ENCODE results near the gene ACSS3.

Gene ACSS3

GRCh38 chr12:81245907-81246570, 168.2 kb downstream of the ACSS3 start:
- no peak for DNase-seq
- Histone ChIP-seq H3K14ac (ENCODE audit: low read length) (no peak overlapping the region), H3K9ac (ENCODE audit: low read length) (no peak overlapping the region), H3K4me3 (ENCODE audit: low read depth, low read length) (no peak overlapping the region), H3K23ac (ENCODE audit: low read length) (no peak overlapping the region), H3K79me1 (ENCODE audit: low read length) (no peaks in the 10 kb centered on the region), H2BK120ac (ENCODE audit: insufficient read depth, low read length, poor library complexity) (no peak overlapping the region), H3K27me3 (ENCODE audit: insufficient read depth, low read length) (no peaks in the 10 kb centered on the region), H2BK12ac (ENCODE audit: low read length) (no peak overlapping the region), H2AK5ac (ENCODE audit: low read length) (no peak overlapping the region), H3K4me2 (ENCODE audit: low read length) (no peak overlapping the region), H3K79me2 (ENCODE audit: control insufficient read depth, insufficient read depth, low read length, poor library complexity) (no peaks in the 10 kb centered on the region), H2AFZ (ENCODE audit: insufficient read depth, low read length, poor library complexity) (no peak overlapping the region), H3K36me3 (ENCODE audit: control insufficient read depth in 1 of 2, insufficient read depth in 2 of 2, low read length in 2 of 2) (no peaks in the 10 kb centered on the region), H3K4ac (ENCODE audit: low read depth, low read length) (no peak overlapping the region), H3K4me1 (ENCODE audit: control insufficient read depth in 1 of 2, insufficient read depth in 2 of 2, low read length in 2 of 2) (peaks cover 4% of the 10 kb centered on the region in 2 experiments), H4K8ac (ENCODE audit: low read depth, low read length) (peak overlapping the region; percentile 1), H2BK5ac (ENCODE audit: low read depth, low read length, poor library complexity) (no peak overlapping the region), H4K91ac (ENCODE audit: low read depth, low read length) (no peak overlapping the region), H3K27ac (ENCODE audit: low read depth, low read length) (no peak overlapping the region), H3K9me3 (ENCODE audit: insufficient read depth, low read depth, low read length) (no peaks in the 10 kb centered on the region), H3K18ac (ENCODE audit: low read length) (no peak overlapping the region), H4K12ac (ENCODE audit: low read depth, low read length) (no peak overlapping the region)
- no CpG with 5 or more reads among the region's 4 CpGs for WGBS (ENCODE audit: extremely low coverage, insufficient coverage, insufficient read length)

DNA sequence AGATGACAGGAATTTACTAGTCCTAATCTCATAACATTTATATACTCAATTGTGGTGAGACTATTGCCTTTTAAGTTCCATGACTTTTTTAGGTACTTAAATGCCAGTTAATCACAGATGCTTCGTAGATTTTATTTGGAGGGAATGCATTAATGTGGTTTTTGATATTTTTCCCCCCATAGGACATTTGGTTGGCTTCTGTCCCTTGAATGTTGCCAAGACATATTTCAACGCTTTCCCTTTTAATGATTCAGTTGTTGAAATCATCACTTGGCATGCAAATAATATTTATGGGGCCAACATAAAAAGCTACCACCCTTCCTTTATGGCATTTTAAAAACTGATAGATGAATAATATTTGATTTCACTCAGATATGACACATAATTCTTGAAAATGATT, 172.1 kb downstream of the ACSS3 start:
- Histone ChIP-seq H4K91ac (ENCODE audit: low read depth, low read length) (no peak overlapping the region), H3K4me3 (ENCODE audit: low read depth, low read length) (no peak overlapping the region), H3K79me1 (ENCODE audit: low read length) (no peaks in the 10 kb centered on the region), H3K4me2 (ENCODE audit: low read length) (no peak overlapping the region), H2AK5ac (ENCODE audit: low read length) (no peak overlapping the region), H3K23ac (ENCODE audit: low read length) (no peak overlapping the region), H3K4me1 (ENCODE audit: control insufficient read depth in 1 of 2, insufficient read depth in 2 of 2, low read length in 2 of 2) (peaks cover 4% of the 10 kb centered on the region in 2 experiments), H4K8ac (ENCODE audit: low read depth, low read length) (no peak overlapping the region), H2AFZ (ENCODE audit: insufficient read depth, low read length, poor library complexity) (no peak overlapping the region), H3K36me3 (ENCODE audit: control insufficient read depth in 1 of 2, insufficient read depth in 2 of 2, low read length in 2 of 2) (no peaks in the 10 kb centered on the region), H3K9ac (ENCODE audit: low read length) (no peak overlapping the region), H2BK5ac (ENCODE audit: low read depth, low read length, poor library complexity) (no peak overlapping the region), H2BK120ac (ENCODE audit: insufficient read depth, low read length, poor library complexity) (no peak overlapping the region), H4K12ac (ENCODE audit: low read depth, low read length) (no peak overlapping the region), H3K14ac (ENCODE audit: low read length) (no peak overlapping the region), H3K27me3 (ENCODE audit: insufficient read depth, low read length) (no peaks in the 10 kb centered on the region), H3K9me3 (ENCODE audit: insufficient read depth, low read depth, low read length) (no peaks in the 10 kb centered on the region), H3K79me2 (ENCODE audit: control insufficient read depth, insufficient read depth, low read length, poor library complexity) (no peaks in the 10 kb centered on the region), H3K27ac (ENCODE audit: low read depth, low read length) (no peak overlapping the region), H3K4ac (ENCODE audit: low read depth, low read length) (no peak overlapping the region), H3K18ac (ENCODE audit: low read length) (no peak overlapping the region), H2BK12ac (ENCODE audit: low read length) (no peak overlapping the region)
- no peak for DNase-seq
- WGBS (ENCODE audit: extremely low coverage, insufficient coverage, insufficient read length), result no CpG with 5 or more reads among the region's 2 CpGs

GRCh38 chr12:81252228-81252627, 174.3 kb downstream of the ACSS3 start:
- H3K18ac ChIP-seq (ENCODE audit: low read length), result no peak overlapping the region
- H4K12ac ChIP-seq (ENCODE audit: low read depth, low read length), result no peak overlapping the region
- no peak overlapping the region for H3K9ac ChIP-seq (ENCODE audit: low read length)
- H2AFZ ChIP-seq (ENCODE audit: insufficient read depth, low read length, poor library complexity), result no peak overlapping the region
- H3K23ac ChIP-seq (ENCODE audit: low read length), result no peak overlapping the region
- no peak overlapping the region for H3K4me3 ChIP-seq (ENCODE audit: low read depth, low read length)
- H3K4me2 ChIP-seq (ENCODE audit: low read length), result no peak overlapping the region
- H3K4ac ChIP-seq (ENCODE audit: low read depth, low read length), result no peak overlapping the region
- WGBS (ENCODE audit: extremely low coverage, insufficient coverage, insufficient read length), result no CpG with 5 or more reads among the region's 3 CpGs
- H2BK12ac ChIP-seq (ENCODE audit: low read length), result no peak overlapping the region
- no peaks in the 10 kb centered on the region for H3K36me3 ChIP-seq (ENCODE audit: control insufficient read depth in 1 of 2, insufficient read depth in 2 of 2, low read length in 2 of 2)
- no peak overlapping the region for H2BK5ac ChIP-seq (ENCODE audit: low read depth, low read length, poor library complexity)
- H3K79me1 ChIP-seq (ENCODE audit: low read length), result no peaks in the 10 kb centered on the region
- H2BK120ac ChIP-seq (ENCODE audit: insufficient read depth, low read length, poor library complexity), result no peak overlapping the region
- H3K9me3 ChIP-seq (ENCODE audit: insufficient read depth, low read depth, low read length), result no peaks in the 10 kb centered on the region
- H3K4me1 ChIP-seq (ENCODE audit: control insufficient read depth in 1 of 2, insufficient read depth in 2 of 2, low read length in 2 of 2), result peaks cover 0 to 3% of the 10 kb centered on the region in 2 experiments
- no peak overlapping the region for H2AK5ac ChIP-seq (ENCODE audit: low read length)
- no peak overlapping the region for H4K8ac ChIP-seq (ENCODE audit: low read depth, low read length)
- no peaks in the 10 kb centered on the region for H3K79me2 ChIP-seq (ENCODE audit: control insufficient read depth, insufficient read depth, low read length, poor library complexity)
- H3K14ac ChIP-seq (ENCODE audit: low read length), result no peak overlapping the region
- DNase-seq, result no peak
- no peaks in the 10 kb centered on the region for H3K27me3 ChIP-seq (ENCODE audit: insufficient read depth, low read length)
- H3K27ac ChIP-seq (ENCODE audit: low read depth, low read length), result no peak overlapping the region
- H4K91ac ChIP-seq (ENCODE audit: low read depth, low read length), result no peak overlapping the region

GRCh38 chr12:81253360-81253759, 175.5 kb downstream of the ACSS3 start:
- no peak for DNase-seq
- no CpG with 5 or more reads among the region's 3 CpGs for WGBS (ENCODE audit: extremely low coverage, insufficient coverage, insufficient read length)

More at GRCh38 chr12:81253360-81253759, 175.5 kb downstream of the ACSS3 start:
- H3K27me3 ChIP-seq (ENCODE audit: insufficient read depth, low read length), result no peaks in the 10 kb centered on the region
- no peak overlapping the region for H2BK120ac ChIP-seq (ENCODE audit: insufficient read depth, low read length, poor library complexity)
- H3K79me2 ChIP-seq (ENCODE audit: control insufficient read depth, insufficient read depth, low read length, poor library complexity), result no peaks in the 10 kb centered on the region
- no peaks in the 10 kb centered on the region for H3K79me1 ChIP-seq (ENCODE audit: low read length)
- no peak overlapping the region for H4K91ac ChIP-seq (ENCODE audit: low read depth, low read length)
- H3K4me1 ChIP-seq (ENCODE audit: control insufficient read depth in 1 of 2, insufficient read depth in 2 of 2, low read length in 2 of 2), result peaks cover 0 to 3% of the 10 kb centered on the region in 2 experiments
- H4K8ac ChIP-seq (ENCODE audit: low read depth, low read length), result no peak overlapping the region
- H3K9ac ChIP-seq (ENCODE audit: low read length), result no peak overlapping the region
- H4K12ac ChIP-seq (ENCODE audit: low read depth, low read length), result no peak overlapping the region
- H3K4me3 ChIP-seq (ENCODE audit: low read depth, low read length), result no peak overlapping the region
- H3K36me3 ChIP-seq (ENCODE audit: control insufficient read depth in 1 of 2, insufficient read depth in 2 of 2, low read length in 2 of 2), result no peaks in the 10 kb centered on the region
- H3K9me3 ChIP-seq (ENCODE audit: insufficient read depth, low read depth, low read length), result no peaks in the 10 kb centered on the region
- no peak overlapping the region for H2AK5ac ChIP-seq (ENCODE audit: low read length)
- no peak overlapping the region for H3K4ac ChIP-seq (ENCODE audit: low read depth, low read length)
- no peak overlapping the region for H3K14ac ChIP-seq (ENCODE audit: low read length)
- H2BK5ac ChIP-seq (ENCODE audit: low read depth, low read length, poor library complexity), result no peak overlapping the region
- no peak overlapping the region for H3K4me2 ChIP-seq (ENCODE audit: low read length)
- no peak overlapping the region for H3K23ac ChIP-seq (ENCODE audit: low read length)
- H3K18ac ChIP-seq (ENCODE audit: low read length), result no peak overlapping the region
- H2AFZ ChIP-seq (ENCODE audit: insufficient read depth, low read length, poor library complexity), result no peak overlapping the region
- no peak overlapping the region for H3K27ac ChIP-seq (ENCODE audit: low read depth, low read length)
- H2BK12ac ChIP-seq (ENCODE audit: low read length), result no peak overlapping the region
